GM23338 (cell line): ENCODE results near the gene C15orf61. TPM values are rescaled to one million over a fixed set of nuclear protein-coding genes. Genes with fewer than 3 reads are reported as not detected.

Experiments used
- ATAC-seq: fragments of 200-7000 bp; cut with Tn5 transposase; 3 replicates; pipeline ENCODE4 v1.9.1; 2020
- DNase-seq: peaks from one replicate; pipeline ENCODE4 v3.0.0-alpha.2; 2015; ENCODE audit warnings: low spot score
- H2AFZ ChIP-seq: fragments of 200-600 bp; sonication (generic); 2 replicates; pipeline ENCODE4 v1.8.0; 2016; ENCODE audit warnings: antibody characterized with exemption, mild to moderate bottlenecking, moderate library complexity
- H3F3A ChIP-seq: fragments of 200-600 bp; sonication (generic); replicated peaks from 2 replicates; pipeline ENCODE4 v1.8.0; 2017; ENCODE audit warnings: antibody characterized with exemption, mixed run types, low read depth
- H3K27ac ChIP-seq: fragments of 200-600 bp; sonication (generic); 2 replicates; pipeline ENCODE4 v1.6.1; 2016; ENCODE audit warnings: low read depth
- H3K27me3 ChIP-seq: fragments of 200-600 bp; sonication (generic); 2 replicates; pipeline ENCODE4 v1.8.0; 2016; ENCODE audit warnings: mild to moderate bottlenecking, mixed run types, moderate library complexity; ENCODE audit not compliant: insufficient read depth
- H3K36me3 ChIP-seq: fragments of 200-600 bp; sonication (generic); 2 replicates; pipeline ENCODE4 v1.8.0; 2016; ENCODE audit warnings: mild to moderate bottlenecking; ENCODE audit not compliant: insufficient read depth
- H3K4me1 ChIP-seq: fragments of 200-600 bp; sonication (generic); 2 replicates; pipeline ENCODE4 v1.8.0; 2016; ENCODE audit warnings: mild to moderate bottlenecking, moderate library complexity; ENCODE audit not compliant: insufficient read depth
- H3K4me2 ChIP-seq: fragments of 200-600 bp; sonication (generic); 2 replicates; pipeline ENCODE4 v1.7.1; 2017; ENCODE audit warnings: mixed run types
- H3K4me3 ChIP-seq: fragments of 200-600 bp; sonication (generic); 2 replicates; pipeline ENCODE4 v1.6.1; 2016; ENCODE audit warnings: mixed run types
- H3K79me2 ChIP-seq: fragments of 200-600 bp; sonication (generic); replicated peaks from 2 replicates; pipeline ENCODE4 v1.8.0; 2017; ENCODE audit warnings: mild to moderate bottlenecking; ENCODE audit not compliant: insufficient read depth
- H3K9me2 ChIP-seq: fragments of 200-600 bp; sonication (generic); 2 replicates; pipeline ENCODE4 v1.8.0; 2017; ENCODE audit not compliant: insufficient read depth
- H4K20me1 ChIP-seq: fragments of 200-600 bp; sonication (generic); replicated peaks from 2 replicates; pipeline ENCODE4 v1.8.0; 2017; ENCODE audit warnings: mild to moderate bottlenecking; ENCODE audit not compliant: insufficient read depth
- H3K27ac Mint-ChIP-seq: 2 replicates; pipeline ENCODE4 v1.8.0; 2020; ENCODE audit warnings: inconsistent platforms, mild to moderate bottlenecking, moderate library complexity, mixed read lengths
- H3K27me3 Mint-ChIP-seq: 3 replicates; pipeline ENCODE4 v1.8.0; 2022; ENCODE audit warnings: low read depth, mild to moderate bottlenecking, moderate library complexity, mixed read lengths, inconsistent platforms; ENCODE audit not compliant: insufficient read depth, poor library complexity
- H3K36me3 Mint-ChIP-seq: 3 replicates; pipeline ENCODE4 v1.8.0; 2021; ENCODE audit warnings: low read depth, mild to moderate bottlenecking, inconsistent platforms, moderate library complexity, mixed read lengths
- H3K4me1 Mint-ChIP-seq: 3 replicates; pipeline ENCODE4 v1.8.0; 2020; ENCODE audit warnings: mild to moderate bottlenecking, inconsistent platforms, mixed read lengths
- H3K4me3 Mint-ChIP-seq: 3 replicates; pipeline ENCODE4 v1.8.0; 2021; ENCODE audit warnings: moderate library complexity, mild to moderate bottlenecking, inconsistent platforms, mixed read lengths
- H3K9me3 Mint-ChIP-seq: 3 replicates; pipeline ENCODE4 v1.8.0; 2020; ENCODE audit warnings: moderate library complexity, mild to moderate bottlenecking, inconsistent platforms, mixed read lengths
- CREB1 ChIP-seq: fragments of 250-450 bp; sonication (Bioruptor Pico); IDR thresholded peaks from 2 replicates; pipeline ENCODE4 v1.5.0; 2020; ENCODE audit warnings: low read depth, mild to moderate bottlenecking, moderate library complexity
- ETS1 ChIP-seq: IDR thresholded peaks from 2 replicates; pipeline ENCODE4 v1.6.1; 2016; ENCODE audit warnings: antibody characterized with exemption
- EZH2 ChIP-seq: fragments of 200-600 bp; sonication (generic); IDR thresholded peaks from one replicate; pipeline ENCODE4 v1.8.0; 2017; ENCODE audit warnings: antibody characterized with exemption, mild to moderate bottlenecking, low read depth; ENCODE audit not compliant: unreplicated experiment
- EZH2phosphoT487 ChIP-seq: fragments of 200-600 bp; sonication (generic); IDR thresholded peaks from one replicate; pipeline ENCODE4 v1.8.1; 2018; ENCODE audit warnings: antibody characterized with exemption; ENCODE audit not compliant: unreplicated experiment
- JUNB ChIP-seq: IDR thresholded peaks from one replicate; pipeline ENCODE4 v1.6.1; 2016; ENCODE audit warnings: antibody characterized with exemption; ENCODE audit not compliant: unreplicated experiment
- NANOG ChIP-seq: IDR thresholded peaks from 2 replicates; pipeline ENCODE4 v1.6.1; 2016; ENCODE audit warnings: antibody characterized with exemption, borderline replicate concordance
- POLR2AphosphoS5 ChIP-seq: IDR thresholded peaks from 2 replicates; pipeline ENCODE4 v1.6.1; 2016; ENCODE audit warnings: antibody characterized with exemption, low read depth
- REST ChIP-seq: IDR thresholded peaks from one replicate; pipeline ENCODE4 v1.6.1; 2018; ENCODE audit warnings: antibody characterized with exemption; ENCODE audit not compliant: unreplicated experiment
- STAT1 ChIP-seq: IDR thresholded peaks from one replicate; pipeline ENCODE4 v1.6.1; 2016; ENCODE audit warnings: antibody characterized with exemption; ENCODE audit not compliant: unreplicated experiment
- ZNF114 ChIP-seq: fragments of 250-450 bp; sonication (Bioruptor Pico); IDR thresholded peaks from 2 replicates; pipeline ENCODE4 v1.5.0; 2020; ENCODE audit warnings: mild to moderate bottlenecking, moderate library complexity
- ZNF331 ChIP-seq: fragments of 250-450 bp; sonication (Bioruptor Pico); IDR thresholded peaks from 2 replicates; pipeline ENCODE4 v1.5.0; 2020; ENCODE audit warnings: low read depth, mild to moderate bottlenecking, moderate library complexity
- ZNF462 ChIP-seq: fragments of 250-450 bp; sonication (Bioruptor Pico); IDR thresholded peaks from 2 replicates; pipeline ENCODE4 v1.5.0; 2020; ENCODE audit warnings: mild to moderate bottlenecking, moderate library complexity
- polyA plus RNA-seq: library from polyadenylated mRNA; unstranded; fragments of >200 nt; fragmentation: Nextera tagmentation; extraction: Ambion mirVana; gene quantifications from 2 replicates; pipeline ENCODE4 v1.2.1, GENCODE V29; 2016
- total RNA-seq: library from RNA; depleted of rRNA; stranded (reverse); fragments of >200 nt; shearing (Covaris generic); gene quantifications from 2 replicates; pipeline ENCODE4 v1.2.3, GENCODE V29; 2014
- TF ChIP-seq, protein P1 (sequence below), 2 experiments: fragments of 200-600 bp in 1 of 2; sonication (generic) in 1 of 2; conservative IDR thresholded peaks; 2 replicates each; pipeline versions ENCODE4 v1.5.1 to v1.6.1; 2016 to 2017; ENCODE audit warnings: antibody characterized with exemption in 2 of 2, low read depth in 2 of 2, mild to moderate bottlenecking in 2 of 2, moderate library complexity in 1 of 2

Gene C15orf61
- total and polyA plus RNA-seq, 2 experiments from 2014 or later = 1.8 to 5.9 TPM

GRCh38 chr15:67564968-67565345 is 44.0 kb downstream of the C15orf61 start:
- DNase-seq = no peak
- ATAC-seq = no peak
- Mint-ChIP-seq H3K36me3 (no peaks in the 10 kb centered on the region), H3K4me3 (no peak overlapping the region), H3K4me1 (peaks cover 12% of the 10 kb centered on the region; the same call in 2 of the 3 replicates), H3K27me3 (no peaks in the 10 kb centered on the region), H3K27ac (no peak overlapping the region), H3K9me3 (no peaks in the 10 kb centered on the region)
- Histone ChIP-seq H3K79me2 (no peaks in the 10 kb centered on the region), H4K20me1 (no peaks in the 10 kb centered on the region), H3K27me3 (no peaks in the 10 kb centered on the region), H3K4me2 (no peak overlapping the region), H3K36me3 (no peaks in the 10 kb centered on the region), H3K9me2 (no peaks in the 10 kb centered on the region), H3F3A (no peaks in the 10 kb centered on the region), H3K27ac (no peak overlapping the region), H3K4me1 (peaks cover 17% of the 10 kb centered on the region), H3K4me3 (no peak overlapping the region), H2AFZ (no peak overlapping the region)
- no peak for TF ChIP-seq REST
- no peak for TF ChIP-seq STAT1
- no peak for TF ChIP-seq ZNF331 (CRISPR knock-in tag)
- TF ChIP-seq, protein P1, sequence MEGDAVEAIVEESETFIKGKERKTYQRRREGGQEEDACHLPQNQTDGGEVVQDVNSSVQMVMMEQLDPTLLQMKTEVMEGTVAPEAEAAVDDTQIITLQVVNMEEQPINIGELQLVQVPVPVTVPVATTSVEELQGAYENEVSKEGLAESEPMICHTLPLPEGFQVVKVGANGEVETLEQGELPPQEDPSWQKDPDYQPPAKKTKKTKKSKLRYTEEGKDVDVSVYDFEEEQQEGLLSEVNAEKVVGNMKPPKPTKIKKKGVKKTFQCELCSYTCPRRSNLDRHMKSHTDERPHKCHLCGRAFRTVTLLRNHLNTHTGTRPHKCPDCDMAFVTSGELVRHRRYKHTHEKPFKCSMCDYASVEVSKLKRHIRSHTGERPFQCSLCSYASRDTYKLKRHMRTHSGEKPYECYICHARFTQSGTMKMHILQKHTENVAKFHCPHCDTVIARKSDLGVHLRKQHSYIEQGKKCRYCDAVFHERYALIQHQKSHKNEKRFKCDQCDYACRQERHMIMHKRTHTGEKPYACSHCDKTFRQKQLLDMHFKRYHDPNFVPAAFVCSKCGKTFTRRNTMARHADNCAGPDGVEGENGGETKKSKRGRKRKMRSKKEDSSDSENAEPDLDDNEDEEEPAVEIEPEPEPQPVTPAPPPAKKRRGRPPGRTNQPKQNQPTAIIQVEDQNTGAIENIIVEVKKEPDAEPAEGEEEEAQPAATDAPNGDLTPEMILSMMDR (conservative IDR thresholded peaks at IDR 0.05; ENCODE audit: low read depth in 2 of 2) = no peak
- no peak for TF ChIP-seq EZH2phosphoT487
- no peak for TF ChIP-seq EZH2
- TF ChIP-seq JUNB = no peak
- TF ChIP-seq ZNF114 (CRISPR knock-in tag) = no peak
- no peak for TF ChIP-seq CREB1 (CRISPR knock-in tag)
- TF ChIP-seq ETS1 = no peak
- TF ChIP-seq POLR2AphosphoS5 = no peak
- no peak for TF ChIP-seq NANOG
- TF ChIP-seq ZNF462 (CRISPR knock-in tag) = no peak
